DOHH2 (cell line): Measurements from ENCODE around the gene PDE11A.

Experiments
- H3F3A ChIP-seq: fragments of 200-600 bp; sonication (generic), shearing (Covaris generic); 2 replicates; pipeline ENCODE4 v1.6.0; 2016; ENCODE audit warnings: antibody characterized with exemption, mild to moderate bottlenecking; ENCODE audit not compliant: control insufficient read depth, insufficient read depth
- H3K27ac ChIP-seq: fragments of 200-600 bp; sonication (generic); 2 replicates; pipeline ENCODE4 v1.5.1; 2014; ENCODE audit warnings: low read depth, mild to moderate bottlenecking, low read length, moderate library complexity
- H3K27me3 ChIP-seq: fragments of 200-600 bp; sonication (generic); 2 replicates; pipeline ENCODE4 v1.6.1; 2014; ENCODE audit warnings: mild to moderate bottlenecking, low read length, mixed read lengths; ENCODE audit not compliant: control insufficient read depth
- H3K36me3 ChIP-seq: fragments of 200-600 bp; sonication (generic); 2 replicates; pipeline ENCODE4 v1.6.1; 2014; ENCODE audit warnings: mild to moderate bottlenecking, low read length, moderate library complexity, mixed read lengths; ENCODE audit not compliant: control insufficient read depth
- H3K4me1 ChIP-seq: fragments of 200-600 bp; sonication (generic); 2 replicates; pipeline ENCODE4 v1.6.1; 2014; ENCODE audit warnings: mild to moderate bottlenecking, low read length, mixed read lengths; ENCODE audit not compliant: control insufficient read depth
- H3K4me2 ChIP-seq: fragments of 200-600 bp; sonication (generic); 2 replicates; pipeline ENCODE4 v1.6.0; 2014; ENCODE audit warnings: mild to moderate bottlenecking, low read length, moderate library complexity
- H3K4me3 ChIP-seq: fragments of 200-600 bp; sonication (generic); 2 replicates; pipeline ENCODE4 v1.5.1; 2014; ENCODE audit warnings: mild to moderate bottlenecking, low read length, mixed read lengths
- H3K79me2 ChIP-seq: fragments of 200-600 bp; sonication (generic); 2 replicates; pipeline ENCODE4 v1.6.1; 2014; ENCODE audit warnings: mild to moderate bottlenecking, low read length, mixed read lengths; ENCODE audit not compliant: control insufficient read depth
- H3K9me2 ChIP-seq: fragments of 200-600 bp; sonication (generic); replicated peaks from 2 replicates; pipeline ENCODE4 v1.6.1; 2014; ENCODE audit warnings: mild to moderate bottlenecking, low read length, mixed read lengths; ENCODE audit not compliant: control insufficient read depth
- H3K9me3 ChIP-seq: fragments of 200-600 bp; sonication (generic); 2 replicates; pipeline ENCODE4 v1.6.1; 2014; ENCODE audit warnings: antibody characterized with exemption, low read length, mixed read lengths; ENCODE audit not compliant: control insufficient read depth, insufficient read depth
- H4K20me1 ChIP-seq: fragments of 200-600 bp; sonication (generic); 2 replicates; pipeline ENCODE4 v1.6.0; 2014; ENCODE audit warnings: low read depth, mild to moderate bottlenecking, antibody characterized with exemption, low read length, moderate library complexity; ENCODE audit not compliant: control insufficient read depth, insufficient read depth
- EZH2phosphoT487 ChIP-seq: fragments of 200-600 bp; sonication (generic); IDR thresholded peaks from 2 replicates; pipeline ENCODE4 v1.6.1; 2017; ENCODE audit warnings: borderline replicate concordance, mild to moderate bottlenecking, antibody characterized with exemption, low read length, moderate library complexity, mixed read lengths
- TF ChIP-seq, protein P1 (sequence below): fragments of 200-600 bp; sonication (generic); IDR thresholded peaks from one replicate; pipeline ENCODE4 v1.5.1; 2014; ENCODE audit warnings: antibody characterized with exemption, mild to moderate bottlenecking, low read depth, low read length; ENCODE audit not compliant: poor library complexity, severe bottlenecking

Gene PDE11A

DNA sequence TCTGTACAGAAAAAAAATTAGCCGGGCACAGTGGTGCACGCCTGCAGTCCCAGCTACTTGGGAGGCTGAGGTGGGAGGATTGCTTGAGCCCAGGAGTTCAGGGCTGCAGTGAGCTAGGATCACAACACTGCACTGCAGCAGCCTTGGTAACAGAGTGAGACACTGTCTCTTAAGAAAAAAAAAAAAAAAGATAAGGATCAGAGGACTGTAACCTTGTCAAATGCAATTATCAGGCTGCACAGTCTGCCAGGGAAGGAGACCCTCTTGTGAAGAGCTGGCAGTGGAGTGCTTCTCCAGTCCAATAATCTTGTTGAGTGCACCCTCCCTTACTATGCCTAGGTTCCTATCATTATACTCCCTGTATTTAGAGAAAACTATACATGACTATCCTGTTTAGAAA is 330.7 kb downstream of the PDE11A start:
- TF ChIP-seq, protein P1, sequence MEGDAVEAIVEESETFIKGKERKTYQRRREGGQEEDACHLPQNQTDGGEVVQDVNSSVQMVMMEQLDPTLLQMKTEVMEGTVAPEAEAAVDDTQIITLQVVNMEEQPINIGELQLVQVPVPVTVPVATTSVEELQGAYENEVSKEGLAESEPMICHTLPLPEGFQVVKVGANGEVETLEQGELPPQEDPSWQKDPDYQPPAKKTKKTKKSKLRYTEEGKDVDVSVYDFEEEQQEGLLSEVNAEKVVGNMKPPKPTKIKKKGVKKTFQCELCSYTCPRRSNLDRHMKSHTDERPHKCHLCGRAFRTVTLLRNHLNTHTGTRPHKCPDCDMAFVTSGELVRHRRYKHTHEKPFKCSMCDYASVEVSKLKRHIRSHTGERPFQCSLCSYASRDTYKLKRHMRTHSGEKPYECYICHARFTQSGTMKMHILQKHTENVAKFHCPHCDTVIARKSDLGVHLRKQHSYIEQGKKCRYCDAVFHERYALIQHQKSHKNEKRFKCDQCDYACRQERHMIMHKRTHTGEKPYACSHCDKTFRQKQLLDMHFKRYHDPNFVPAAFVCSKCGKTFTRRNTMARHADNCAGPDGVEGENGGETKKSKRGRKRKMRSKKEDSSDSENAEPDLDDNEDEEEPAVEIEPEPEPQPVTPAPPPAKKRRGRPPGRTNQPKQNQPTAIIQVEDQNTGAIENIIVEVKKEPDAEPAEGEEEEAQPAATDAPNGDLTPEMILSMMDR = no peak
- TF ChIP-seq EZH2phosphoT487 = no peak
- Histone ChIP-seq H3K4me3 (no peak overlapping the region), H3K9me2 (no peaks in the 10 kb centered on the region), H3F3A (no peaks in the 10 kb centered on the region), H3K36me3 (no peaks in the 10 kb centered on the region), H3K4me2 (no peak overlapping the region), H3K27me3 (peaks cover 9% of the 10 kb centered on the region), H4K20me1 (no peaks in the 10 kb centered on the region), H3K4me1 (no peaks in the 10 kb centered on the region), H3K9me3 (no peaks in the 10 kb centered on the region), H3K79me2 (no peaks in the 10 kb centered on the region), H3K27ac (no peak overlapping the region)

GRCh38 chr2:177740700-177741099 is 331.9 kb downstream of the PDE11A start:
- no peaks in the 10 kb centered on the region for H4K20me1 ChIP-seq
- peaks cover 9% of the 10 kb centered on the region for H3K27me3 ChIP-seq
- no peaks in the 10 kb centered on the region for H3F3A ChIP-seq

DNA sequence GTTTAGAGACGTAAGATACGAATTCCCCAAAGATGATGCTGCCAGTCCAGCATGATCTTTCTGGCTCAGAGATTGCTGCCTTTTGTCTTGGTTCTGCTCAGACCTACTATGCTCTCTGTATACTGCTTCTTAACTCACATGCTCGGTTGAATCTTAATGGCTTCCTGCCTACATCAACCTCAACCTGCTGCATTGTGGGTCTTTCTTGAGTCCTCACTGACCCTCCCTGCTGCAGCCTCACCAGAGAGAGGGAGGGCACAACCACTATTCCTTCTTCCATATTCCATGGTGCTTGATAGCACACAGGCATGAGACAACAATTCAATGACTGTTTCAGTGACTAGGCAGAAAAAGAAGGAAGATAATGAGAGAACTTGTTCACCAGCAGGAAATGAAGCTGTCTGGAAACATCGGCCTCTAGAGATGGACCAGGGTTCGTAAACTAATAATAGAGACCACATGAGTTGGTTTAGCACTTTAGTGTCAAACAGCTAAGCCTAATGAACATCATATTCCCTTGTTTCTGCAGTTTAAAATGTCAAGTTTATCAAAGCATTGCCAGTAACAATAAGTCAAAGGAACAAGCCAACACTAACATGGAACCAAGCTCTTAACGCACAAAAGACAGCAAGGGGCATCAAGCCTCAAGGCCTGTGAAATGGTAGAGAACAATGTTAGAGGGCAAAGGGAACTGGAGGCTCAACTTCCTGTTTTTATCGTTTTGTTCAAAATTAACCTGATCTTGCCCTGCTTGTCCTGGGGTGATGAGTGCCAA is 333.9 kb downstream of the PDE11A start:
- Histone ChIP-seq H3K4me1 (no peaks in the 10 kb centered on the region), H3K9me3 (no peaks in the 10 kb centered on the region), H3F3A (no peaks in the 10 kb centered on the region), H3K27me3 (peaks cover 9% of the 10 kb centered on the region), H3K36me3 (no peaks in the 10 kb centered on the region), H3K4me2 (no peak overlapping the region), H3K4me3 (no peak overlapping the region), H3K9me2 (no peaks in the 10 kb centered on the region), H3K79me2 (no peaks in the 10 kb centered on the region), H4K20me1 (no peaks in the 10 kb centered on the region), H3K27ac (no peak overlapping the region)
- TF ChIP-seq, protein P1 = no peak
- no peak for TF ChIP-seq EZH2phosphoT487

More at GRCh38 chr2:177740700-177741099, 331.9 kb downstream of the PDE11A start:
- Histone ChIP-seq H3K36me3 (no peaks in the 10 kb centered on the region), H3K4me3 (no peak overlapping the region), H3K9me3 (no peaks in the 10 kb centered on the region), H3K4me2 (no peak overlapping the region), H3K9me2 (no peaks in the 10 kb centered on the region), H3K4me1 (no peaks in the 10 kb centered on the region), H3K79me2 (no peaks in the 10 kb centered on the region), H3K27ac (no peak overlapping the region)
- no peak for TF ChIP-seq EZH2phosphoT487
- TF ChIP-seq, protein P1 = no peak
